Islet precursor cell (in vitro differentiated cells): ENCODE measurements around the gene LEAP2.
A peak's percentile ranks its signal among the peaks of the same experiment; 100 is the strongest.
"Not testable (repeated sequence)": the region's sequence is repeated elsewhere in the genome, so short reads cannot be mapped to it uniquely, and the experiment has no call there.

Experiments used
- DNase-seq: peaks from one replicate; pipeline ENCODE4 v3.0.0-alpha.2; 2018

LEAP2 gene

DNA sequence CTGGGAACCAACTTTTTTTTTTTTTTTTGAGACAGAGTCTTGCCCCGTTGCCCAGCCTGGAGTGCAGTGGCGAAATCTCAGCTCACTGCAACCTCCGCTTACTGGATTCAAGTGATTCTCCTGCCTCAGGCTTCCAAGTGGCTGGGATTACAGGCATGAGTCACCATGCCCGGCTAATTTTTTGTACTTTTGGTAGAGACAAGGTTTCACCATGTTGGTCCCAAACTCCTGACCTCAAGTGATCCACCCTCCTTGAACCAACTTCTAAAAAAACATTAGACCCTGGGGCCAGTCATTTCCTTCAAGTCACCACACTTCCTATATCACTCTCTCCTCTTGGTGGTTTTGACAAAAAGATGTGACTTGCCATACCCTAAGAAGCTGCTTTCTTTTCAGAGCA is 32.2 kb upstream of the LEAP2 start:
- no peak for DNase-seq

DNA sequence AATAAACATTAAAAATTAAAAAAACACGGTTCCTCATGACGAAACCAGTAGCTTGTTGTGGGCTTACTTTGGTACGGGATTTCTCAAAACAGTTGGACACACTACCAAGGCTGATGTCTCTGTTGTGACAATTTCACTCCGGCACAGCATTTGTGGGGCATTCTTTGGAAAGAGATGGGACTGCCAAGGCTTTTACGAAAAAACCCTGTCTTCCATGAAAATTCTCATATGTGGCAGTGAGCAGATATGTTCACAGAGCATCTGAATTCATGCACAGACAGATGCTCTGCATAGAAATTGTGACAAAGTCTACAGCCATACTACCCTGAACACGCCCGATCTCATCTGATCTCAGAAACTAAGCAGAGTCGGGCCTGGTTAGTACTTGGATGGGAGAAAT is 25.2 kb upstream of the LEAP2 start:
- DNase-seq: peak; percentile 22

DNA sequence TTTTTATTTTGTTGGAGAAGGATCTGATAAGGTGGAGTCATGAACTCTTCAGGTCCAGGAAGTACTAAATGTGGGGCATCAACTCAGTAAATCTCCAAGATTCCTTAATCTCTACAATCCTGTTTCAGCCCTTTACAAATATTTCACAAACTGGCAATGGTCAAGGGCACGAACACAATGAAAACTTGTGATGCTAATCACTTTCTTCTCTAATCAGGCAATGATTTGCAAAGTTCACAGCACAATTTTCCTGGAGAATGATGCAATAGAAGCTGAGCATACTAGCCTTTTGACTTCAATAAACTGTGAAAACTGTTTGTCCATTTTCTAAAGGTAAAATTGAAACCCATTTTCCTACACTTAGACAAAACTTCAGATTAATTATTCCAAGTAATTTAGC is 24.1 kb upstream of the LEAP2 start:
- DNase-seq: no peak

DNA sequence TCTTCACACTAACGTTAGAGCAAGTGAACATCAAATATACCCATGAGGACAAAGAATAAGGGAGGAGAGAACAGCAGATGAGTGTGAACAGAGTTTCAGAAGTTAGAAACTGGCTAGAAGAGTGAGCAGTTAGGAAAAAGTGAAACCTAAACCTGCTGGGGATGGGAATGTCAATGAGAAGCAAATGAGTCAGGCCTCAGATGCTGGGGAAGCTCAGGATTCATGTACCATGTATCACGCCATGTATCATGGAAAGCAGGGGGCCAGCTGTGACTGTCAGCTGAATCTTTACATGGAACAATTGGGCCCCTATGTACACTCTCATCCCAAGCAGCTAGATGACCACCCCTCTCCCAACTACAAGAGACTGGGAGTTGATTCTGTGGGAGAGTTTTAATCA is 23.4 kb upstream of the LEAP2 start:
- peak; percentile 23 for DNase-seq

DNA sequence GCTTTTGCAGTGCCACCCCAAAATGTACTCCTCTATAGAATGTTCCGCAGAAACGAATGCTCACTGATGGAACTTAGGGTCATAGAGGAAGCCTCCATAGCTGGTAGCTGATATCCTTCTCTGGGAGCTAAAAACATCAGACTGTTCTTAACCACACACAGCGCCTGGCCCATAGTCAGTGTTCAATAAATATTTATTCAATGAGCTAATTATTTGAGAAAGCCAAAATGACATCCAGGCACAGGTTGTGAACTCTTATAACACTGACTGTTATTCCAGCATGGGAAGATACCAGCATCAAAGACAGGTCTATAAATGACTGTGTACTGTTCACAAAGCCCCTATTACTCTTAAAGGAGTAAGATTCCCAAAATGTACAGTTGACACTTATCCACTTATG is 20.1 kb upstream of the LEAP2 start:
- no peak for DNase-seq

DNA sequence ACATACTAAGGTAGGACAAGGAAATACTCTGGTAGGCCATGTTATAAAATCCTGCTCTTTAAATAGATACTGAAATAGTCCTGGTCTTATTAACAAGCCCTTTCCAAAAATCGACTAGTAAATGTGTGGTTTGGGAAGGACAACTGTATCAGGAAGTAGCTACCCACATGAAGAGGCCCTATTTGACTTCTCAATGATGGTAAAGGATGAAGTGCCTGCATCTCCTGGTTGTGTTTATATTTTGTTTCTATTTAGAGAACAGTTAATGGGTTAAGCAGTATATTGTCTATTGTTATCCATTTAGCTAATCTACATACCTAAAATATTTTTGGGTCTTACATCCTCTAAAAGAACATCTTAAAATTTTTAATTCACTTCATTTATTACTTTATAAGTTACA is 19.7 kb upstream of the LEAP2 start:
- no peak for DNase-seq

DNA sequence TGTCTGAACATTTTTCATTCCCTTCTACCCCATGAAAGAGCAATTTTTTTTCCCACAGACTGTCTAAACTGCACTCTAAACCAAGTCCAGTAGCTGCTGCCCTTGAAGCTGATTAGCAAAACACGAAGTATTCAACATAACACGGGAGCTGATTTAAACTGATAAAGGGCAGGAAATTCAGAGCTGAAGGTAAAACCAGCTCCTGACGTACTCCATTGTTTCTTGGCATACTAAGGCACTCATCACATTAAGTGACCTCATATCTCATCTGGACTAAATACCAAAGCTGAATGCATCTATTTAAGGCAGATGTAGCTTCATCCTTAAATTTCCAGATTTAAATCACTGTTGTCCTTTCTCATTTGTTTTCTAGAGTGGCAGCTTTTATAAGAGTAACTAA is 19.2 kb upstream of the LEAP2 start:
- peak; percentile 32 for DNase-seq

DNA sequence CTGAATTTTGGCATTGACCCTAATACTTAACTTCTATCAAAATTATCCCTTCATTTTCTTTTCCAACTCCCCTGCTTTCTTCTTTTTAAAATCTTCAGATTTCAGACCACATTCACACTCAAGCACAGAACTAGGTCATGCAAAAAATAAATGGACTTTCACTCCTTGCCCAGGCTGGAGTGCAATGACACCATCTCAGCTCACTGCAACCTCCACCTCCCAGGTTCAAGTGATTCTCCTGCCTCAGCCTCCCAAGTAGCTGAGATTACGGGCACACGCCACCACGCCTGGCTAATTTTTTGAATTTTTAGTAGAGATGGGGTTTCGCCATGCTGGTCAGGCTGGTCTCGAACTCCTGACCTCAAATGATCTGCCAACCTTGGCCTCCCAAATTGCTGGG is 18.5 kb upstream of the LEAP2 start:
- DNase-seq: not testable (repeated sequence)

DNA sequence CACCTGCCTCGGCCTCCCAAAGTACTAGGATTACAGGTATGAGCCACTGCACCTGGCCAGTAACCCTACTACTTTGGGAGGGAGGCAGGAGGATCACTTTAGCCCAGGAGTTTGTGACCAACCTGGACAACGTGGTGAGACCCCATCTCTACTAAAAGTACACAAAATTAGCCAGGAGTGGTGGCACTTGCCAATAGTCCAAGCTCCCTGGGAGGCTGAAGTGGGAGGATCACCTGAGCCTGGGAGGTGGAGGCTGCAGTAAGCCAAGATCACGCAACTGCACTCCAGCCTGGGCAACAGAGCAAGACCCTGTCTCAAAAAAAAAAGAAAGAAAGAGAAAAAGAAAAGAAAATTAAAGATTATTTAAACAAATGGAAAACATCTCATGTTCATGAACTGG is 17.5 kb upstream of the LEAP2 start:
- peak; percentile 14 for DNase-seq

DNA sequence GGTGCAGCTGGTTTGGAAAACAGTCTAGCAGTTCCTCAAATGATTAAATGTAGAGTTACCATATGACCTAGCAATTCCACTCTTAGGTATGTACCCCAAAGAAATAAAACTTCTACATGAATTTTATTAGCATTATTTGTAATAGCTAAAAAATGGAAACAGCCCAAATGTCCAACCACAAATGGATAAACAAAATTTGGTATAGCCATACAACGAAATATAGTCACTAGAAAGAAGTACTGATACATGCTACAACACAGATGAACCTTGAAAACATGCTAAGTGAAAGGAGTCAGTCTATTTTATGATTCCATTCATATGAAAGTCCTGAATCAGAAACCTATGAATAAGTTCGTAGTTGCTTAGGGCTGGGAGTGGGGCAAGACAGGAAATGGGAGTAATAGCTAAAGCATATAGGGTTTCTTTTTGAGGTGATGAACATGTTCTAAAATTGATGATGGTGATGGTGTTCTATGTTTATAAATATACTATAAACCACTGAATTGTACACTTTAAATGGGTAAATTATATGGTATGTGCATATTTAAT is 13.5 kb upstream of the LEAP2 start:
- no peak for DNase-seq

DNA sequence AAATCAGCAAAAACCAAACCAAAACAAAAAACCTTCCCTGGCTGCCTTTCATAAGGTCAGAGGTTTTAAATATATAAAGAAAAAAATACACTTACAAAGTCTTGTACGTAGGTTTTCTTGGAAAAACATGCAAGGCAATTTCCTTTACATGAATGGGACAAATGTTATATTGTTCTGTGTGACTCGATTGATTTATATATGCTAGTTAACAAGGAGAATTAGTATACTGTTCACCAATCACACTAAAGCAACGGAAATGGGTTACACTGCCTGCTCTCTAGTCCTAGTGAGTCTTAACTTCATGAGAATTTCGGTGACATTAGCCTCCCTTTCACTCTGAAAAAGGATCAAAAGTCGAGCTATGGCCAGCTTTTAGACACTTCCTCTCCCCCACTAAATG is 12.7 kb upstream of the LEAP2 start:
- DNase-seq: no peak

DNA sequence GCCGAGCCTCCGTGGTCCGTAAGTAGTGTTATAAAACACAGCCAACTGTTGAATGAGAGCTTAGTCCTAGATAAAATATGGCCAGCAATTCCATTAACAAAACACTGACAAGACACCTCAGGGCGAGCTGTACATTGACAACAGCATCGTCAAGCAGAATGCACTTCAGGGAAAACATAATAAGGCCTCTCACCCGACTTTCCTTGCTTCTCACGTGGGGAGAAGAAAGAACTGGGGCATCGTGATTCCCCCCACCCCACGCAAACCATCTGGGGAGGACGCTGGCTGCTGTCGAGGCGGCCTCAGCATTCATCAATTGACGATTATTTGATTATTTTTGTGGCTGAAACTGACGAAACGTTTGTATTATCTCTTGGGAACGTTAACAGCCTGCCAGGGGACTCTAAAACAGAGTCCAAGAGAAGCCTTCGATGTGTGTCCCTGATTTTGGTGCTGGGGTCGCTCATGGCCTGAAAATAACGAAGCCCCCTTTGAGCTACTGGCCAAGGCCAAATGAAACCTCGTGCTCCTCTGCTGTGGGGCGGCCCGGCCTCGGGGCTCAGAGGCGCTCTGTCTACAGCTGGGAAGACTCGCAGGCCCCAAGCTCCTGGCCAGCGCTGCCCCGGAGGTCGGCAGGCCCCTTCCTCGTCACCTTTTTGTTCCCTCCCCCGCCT is 7.7 kb upstream of the LEAP2 start:
- no peak for DNase-seq

DNA sequence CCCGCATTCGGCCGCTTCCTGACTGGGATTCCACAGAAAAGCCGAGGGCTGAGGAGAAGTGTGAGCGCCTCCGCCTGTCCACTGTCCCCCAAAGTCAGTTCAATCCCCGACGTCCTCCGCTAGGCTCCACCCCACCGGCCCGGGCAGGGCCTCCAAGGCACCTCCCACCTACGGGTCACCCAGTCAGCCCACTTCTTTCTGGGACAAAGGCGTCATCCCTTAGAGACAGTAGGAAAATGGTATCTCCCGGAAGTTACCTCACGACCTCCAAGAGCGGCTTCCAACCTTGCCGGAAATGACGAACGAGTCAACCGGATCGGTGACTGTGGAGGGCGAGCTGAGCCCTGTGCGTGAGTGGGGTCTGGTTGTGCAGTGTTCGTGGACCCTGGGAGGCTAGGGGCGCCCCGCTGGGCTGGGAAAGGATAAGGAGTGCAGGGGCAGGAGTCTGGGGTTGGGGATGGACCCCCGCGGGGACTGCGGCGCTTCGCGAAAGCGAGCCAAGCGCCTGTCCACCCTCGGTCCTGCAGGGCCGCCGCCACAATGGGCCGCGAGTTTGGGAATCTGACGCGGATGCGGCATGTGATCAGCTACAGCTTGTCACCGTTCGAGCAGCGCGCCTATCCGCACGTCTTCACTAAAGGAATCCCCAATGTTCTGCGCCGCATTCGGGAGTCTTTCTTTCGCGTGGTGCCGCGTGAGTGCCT is 7.0 kb upstream of the LEAP2 start, which contains the start of the genes GDF9 and UQCRQ:
TSS of gene GDF9 (minus strand) at position 128 of the 704 bp plus-strand sequence. CDS start 1,936 bp downstream, outside the sequence.
TSS of gene UQCRQ (plus strand) at position 301 of the 704 bp plus-strand sequence. CDS start at position 541, 240 bp downstream.
- DNase-seq: peak; percentile 99

DNA sequence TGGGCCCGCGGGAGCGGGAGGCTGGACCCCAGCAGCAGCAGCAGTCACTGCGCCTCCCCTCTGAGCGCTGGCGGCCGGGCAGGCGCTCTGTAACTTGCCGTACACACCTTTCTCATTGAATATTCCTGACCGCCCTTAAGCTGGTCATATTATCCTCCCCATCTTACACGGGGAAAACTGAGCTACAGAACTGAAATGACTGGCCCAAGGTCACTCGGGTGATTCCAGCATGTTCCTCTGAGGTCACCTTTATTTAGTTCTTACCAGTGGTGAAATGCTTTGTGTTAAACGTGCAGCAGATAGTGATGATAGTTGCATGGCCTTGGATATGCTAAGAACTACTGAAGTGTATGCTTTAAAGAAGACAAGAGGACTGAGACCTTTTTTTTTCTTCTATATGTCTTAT is 6.4 kb upstream of the LEAP2 start:
- DNase-seq: no peak

DNA sequence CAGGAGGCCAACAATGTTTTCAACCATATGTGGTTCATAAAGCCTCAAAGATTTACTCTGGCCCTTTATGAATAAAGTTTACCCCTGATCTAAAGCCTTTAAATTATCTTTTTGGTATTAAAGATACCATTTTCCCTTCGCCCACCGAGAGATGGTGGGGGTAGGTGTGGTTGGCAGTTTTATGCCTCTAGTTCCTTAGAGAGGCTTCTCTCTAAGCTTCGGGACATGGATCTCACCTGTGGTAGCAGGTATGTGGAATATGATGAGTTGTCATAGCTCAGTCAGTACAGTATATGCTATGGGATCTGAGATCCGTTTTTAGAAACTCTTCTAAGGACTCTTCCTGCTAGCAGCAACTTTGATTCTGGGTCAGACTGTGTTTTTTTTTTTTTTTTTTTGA is 4.7 kb upstream of the LEAP2 start:
- DNase-seq: no peak

DNA sequence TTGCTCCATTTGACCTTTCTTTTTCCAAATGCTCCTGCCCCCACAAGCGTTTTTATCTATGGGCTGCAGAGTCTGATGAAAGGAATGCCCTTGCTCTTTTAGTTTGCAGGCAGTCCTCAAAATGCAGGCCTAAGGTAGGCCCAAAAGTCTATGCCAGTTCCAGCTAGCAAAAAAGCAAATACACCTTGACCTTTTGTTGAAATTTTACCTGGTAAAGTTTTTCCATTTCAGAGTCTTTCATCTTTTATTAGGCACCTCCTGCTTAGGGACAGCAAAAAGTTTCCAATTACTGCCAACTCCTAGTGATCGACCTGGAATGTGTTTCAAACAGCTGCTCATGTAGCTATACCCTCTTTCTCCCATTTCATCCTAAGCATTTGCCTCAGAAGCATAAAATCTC is 2.7 kb upstream of the LEAP2 start:
- no peak for DNase-seq

DNA sequence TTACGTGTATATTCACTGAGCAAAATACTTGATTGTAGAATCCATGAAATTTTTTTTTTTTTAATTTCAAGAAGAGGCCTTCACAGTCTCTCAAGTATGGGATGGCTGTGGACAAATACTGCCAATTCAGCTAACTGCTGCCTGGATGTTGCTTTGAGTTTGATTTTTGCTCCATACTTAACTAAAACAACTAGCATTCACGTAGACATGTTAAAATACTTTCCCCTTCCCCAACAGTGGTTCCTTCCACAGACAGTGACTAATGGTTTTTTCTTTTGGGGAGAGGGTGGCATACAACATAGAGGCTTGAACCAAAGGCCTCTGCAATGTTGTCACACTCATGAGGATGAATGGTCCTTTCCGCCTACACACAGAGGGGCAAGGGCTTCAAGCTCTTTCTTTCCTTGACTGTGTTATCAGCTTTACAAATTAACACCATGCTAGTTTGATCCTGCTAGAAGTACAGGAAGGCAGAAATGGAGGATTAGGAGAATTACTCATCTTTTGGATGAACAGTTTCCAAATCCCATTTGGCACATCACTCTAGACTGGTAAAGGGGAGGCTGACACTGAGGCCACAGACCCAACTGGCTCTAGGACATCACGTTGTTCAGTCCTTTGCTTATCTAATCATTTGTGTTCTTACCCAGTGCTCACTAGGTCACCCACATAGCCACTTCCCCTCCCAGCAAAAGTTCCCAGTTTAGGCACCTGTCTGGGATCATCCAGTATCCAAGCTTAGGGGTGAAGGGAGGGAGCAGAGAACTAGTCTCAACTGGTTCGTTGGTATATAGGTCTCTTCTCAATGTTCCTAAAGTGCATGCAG is 1.8 kb upstream of the LEAP2 start:
- DNase-seq: no peak

DNA sequence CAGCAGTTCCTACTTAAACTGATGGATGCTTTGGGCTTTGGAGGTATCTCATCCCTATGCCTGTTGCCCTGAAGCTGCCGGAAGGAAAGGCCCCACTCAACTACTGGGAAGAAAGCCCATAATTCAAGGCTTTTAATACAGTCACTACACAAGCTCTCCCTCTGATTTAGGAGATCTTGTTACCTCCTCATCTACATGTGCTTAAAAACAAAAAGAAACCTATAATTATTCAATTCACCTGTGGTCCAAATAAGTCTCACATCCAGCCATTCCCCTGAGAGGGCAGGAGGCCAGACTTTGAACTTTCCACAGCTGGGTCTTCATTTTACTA is 715 bp upstream of the LEAP2 start:
- DNase-seq: no peak

DNA sequence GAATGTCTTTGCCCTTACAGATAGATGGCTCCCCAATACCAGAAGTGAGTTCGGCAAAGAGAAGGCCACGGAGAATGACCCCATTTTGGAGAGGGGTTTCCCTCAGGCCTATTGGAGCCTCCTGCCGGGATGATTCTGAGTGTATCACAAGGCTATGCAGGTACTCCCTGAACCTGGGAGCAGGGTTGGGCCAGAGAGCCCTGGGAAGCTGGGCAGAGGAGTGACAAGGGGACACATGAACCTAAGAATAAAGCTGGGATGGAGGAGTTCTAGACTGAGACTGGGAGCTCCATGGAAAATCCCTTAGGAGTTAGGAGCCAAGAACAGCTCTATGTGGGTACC is 433 bp downstream of the LEAP2 start:
- DNase-seq: no peak

DNA sequence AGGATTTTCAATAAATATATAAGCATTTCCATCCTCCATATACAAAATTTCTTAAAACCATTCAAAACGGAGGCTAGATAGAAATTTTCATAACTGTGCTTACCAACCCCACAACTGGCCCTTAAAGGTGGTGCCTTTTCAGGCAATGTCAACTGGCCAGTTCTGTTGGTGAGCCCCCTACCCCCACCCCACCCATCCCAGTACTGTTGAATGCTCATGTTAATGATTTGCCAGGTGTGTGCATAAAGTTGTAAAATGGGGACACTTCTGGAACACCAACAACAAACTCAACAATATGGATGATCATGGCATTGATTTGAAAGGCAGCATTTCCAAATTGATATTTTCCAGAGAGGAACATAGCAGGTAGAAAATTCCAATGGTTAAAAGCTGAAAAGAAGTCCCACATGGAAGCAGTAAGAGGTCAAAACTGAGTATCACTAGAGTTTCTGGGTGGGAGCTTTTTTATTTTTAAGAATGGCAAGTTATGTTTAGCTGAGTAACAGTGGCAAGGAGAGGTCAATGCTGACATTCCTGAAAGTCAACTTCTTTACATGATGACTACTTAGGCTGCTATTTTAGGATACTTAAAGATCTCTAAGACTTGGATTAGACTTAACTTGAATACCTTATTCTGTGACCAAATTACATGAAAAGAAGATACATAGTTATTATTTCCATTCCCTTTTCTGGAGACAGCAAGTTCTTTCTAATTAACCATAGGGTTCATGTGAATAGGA is 2.7 kb downstream of the LEAP2 start:
- DNase-seq: no peak

DNA sequence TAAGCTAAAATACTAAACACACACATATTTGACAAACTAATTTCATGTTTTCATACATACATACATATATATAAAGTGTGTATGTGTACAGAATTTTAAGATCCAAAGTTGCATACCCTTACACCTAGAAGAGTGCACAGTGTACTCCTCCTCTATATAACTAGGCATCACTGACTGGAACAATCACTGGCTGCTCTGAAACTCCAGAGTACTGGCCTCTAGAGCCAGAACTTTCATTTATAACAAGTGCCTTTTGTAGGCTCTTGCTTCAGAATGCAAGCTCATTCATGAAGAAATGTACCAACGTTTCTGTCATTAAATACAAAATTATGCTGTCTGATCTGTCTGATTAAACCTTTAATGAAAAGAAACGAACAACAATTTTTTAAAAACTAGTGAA is 4.0 kb downstream of the LEAP2 start:
- no peak for DNase-seq

DNA sequence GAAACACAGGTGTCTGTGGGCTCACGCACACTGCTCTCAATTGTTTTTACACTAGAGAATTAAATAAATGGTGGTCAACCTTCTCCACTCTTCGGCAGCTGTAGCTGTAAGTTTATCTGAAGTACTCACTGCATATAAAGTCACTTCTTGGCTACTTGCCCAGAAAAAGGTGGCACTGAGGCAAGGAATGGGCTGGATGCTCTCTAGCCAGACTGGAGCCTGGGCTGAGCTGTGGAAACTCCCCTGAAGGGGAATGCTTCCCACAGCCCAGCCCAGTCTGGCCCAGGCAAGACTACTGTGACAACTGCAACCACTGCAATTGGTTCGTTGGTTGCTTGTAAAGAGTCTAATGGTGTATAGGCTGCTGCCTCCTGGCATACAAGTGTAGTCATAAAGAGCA is 4.5 kb downstream of the LEAP2 start:
- no peak for DNase-seq

DNA sequence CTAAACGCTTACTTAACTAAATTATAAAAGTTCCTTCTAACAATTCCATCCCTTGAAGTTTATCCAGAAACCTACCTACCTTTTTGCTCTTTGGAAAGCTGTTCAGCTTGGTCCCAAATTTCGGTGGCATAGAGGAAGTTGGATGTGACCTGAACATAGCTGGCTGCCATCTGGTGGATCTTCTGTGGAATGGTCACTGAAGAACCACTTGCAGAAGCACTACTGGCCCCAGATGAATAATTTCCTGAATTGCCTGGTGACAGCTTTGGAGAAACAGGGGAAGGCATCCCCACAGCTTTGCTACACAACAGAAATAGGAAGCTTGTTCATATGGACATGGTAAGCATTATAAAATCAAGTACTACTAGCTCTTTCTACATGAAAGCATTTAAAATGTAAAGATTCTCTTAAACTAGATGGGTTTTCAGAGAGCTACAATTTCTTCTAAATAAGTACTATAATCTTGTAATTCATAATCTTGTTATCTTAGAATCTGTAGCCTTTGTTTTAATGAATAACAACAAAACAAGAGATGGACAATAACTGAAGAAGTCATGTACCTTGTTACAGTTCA is 9.9 kb downstream of the LEAP2 start:
- DNase-seq: peak; percentile 79
